HEK293 (cell line): ENCODE results near the gene S100P.

Experiments used
- GFI1B ChIP-seq: fragments of 450-650 bp; formaldehyde crosslinking; IDR thresholded peaks from 2 replicates; pipeline ENCODE4 v1.5.1; 2016; ENCODE audit warnings: missing biosample characterization, missing genetic modification characterization
- KLF1 ChIP-seq: fragments of 450-650 bp; formaldehyde crosslinking; IDR thresholded peaks from 2 replicates; pipeline ENCODE4 v1.5.1; 2016; ENCODE audit warnings: missing biosample characterization, missing genetic modification characterization
- RBAK ChIP-seq: fragments of 450-650 bp; formaldehyde crosslinking; IDR thresholded peaks from 2 replicates; pipeline ENCODE4 v1.5.1; 2016; ENCODE audit warnings: missing biosample characterization, missing genetic modification characterization
- ZNF19 ChIP-seq: fragments of 450-650 bp; formaldehyde crosslinking; IDR thresholded peaks from 2 replicates; pipeline ENCODE4; 2016; ENCODE audit warnings: missing biosample characterization, missing genetic modification characterization, low read depth
- ZNF223 ChIP-seq: fragments of 450-650 bp; formaldehyde crosslinking; IDR thresholded peaks from 2 replicates; pipeline ENCODE4 v1.5.1; 2016; ENCODE audit warnings: missing biosample characterization, missing genetic modification characterization
- ZNF239 ChIP-seq: fragments of 450-650 bp; formaldehyde crosslinking; IDR thresholded peaks from 2 replicates; pipeline ENCODE4 v1.5.1; 2016; ENCODE audit warnings: missing biosample characterization, missing genetic modification characterization
- ZNF292 ChIP-seq: fragments of 450-650 bp; formaldehyde crosslinking; IDR thresholded peaks from 2 replicates; pipeline ENCODE4 v1.5.1; 2016; ENCODE audit warnings: low read depth, missing biosample characterization, missing genetic modification characterization, borderline replicate concordance
- ZNF394 ChIP-seq: fragments of 450-650 bp; formaldehyde crosslinking; IDR thresholded peaks from 2 replicates; pipeline ENCODE4 v1.5.1; 2016; ENCODE audit warnings: missing biosample characterization, missing genetic modification characterization, mild to moderate bottlenecking, moderate library complexity, borderline replicate concordance
- ZNF701 ChIP-seq: fragments of 450-650 bp; formaldehyde crosslinking; IDR thresholded peaks from 2 replicates; pipeline ENCODE4 v1.5.1; 2016; ENCODE audit warnings: missing biosample characterization, missing genetic modification characterization
- TF ChIP-seq, protein P1 (sequence below): fragments of 450-650 bp; formaldehyde crosslinking; IDR thresholded peaks from 2 replicates; pipeline ENCODE4 v1.5.1; 2016; ENCODE audit warnings: missing biosample characterization, missing genetic modification characterization
- TF ChIP-seq, protein P2 (sequence below): fragments of 450-650 bp; formaldehyde crosslinking; IDR thresholded peaks from 2 replicates; pipeline ENCODE4 v1.5.1; 2016; ENCODE audit warnings: missing biosample characterization, missing genetic modification characterization
- TF ChIP-seq, protein P3 (sequence below): fragments of 450-650 bp; formaldehyde crosslinking; IDR thresholded peaks from 2 replicates; pipeline ENCODE4 v1.5.1; 2016; ENCODE audit warnings: missing biosample characterization, missing genetic modification characterization
- TF ChIP-seq, protein P4 (sequence below): fragments of 450-650 bp; formaldehyde crosslinking; IDR thresholded peaks from 2 replicates; pipeline ENCODE4 v1.5.1; 2016; ENCODE audit warnings: missing biosample characterization, missing genetic modification characterization

DNA sequence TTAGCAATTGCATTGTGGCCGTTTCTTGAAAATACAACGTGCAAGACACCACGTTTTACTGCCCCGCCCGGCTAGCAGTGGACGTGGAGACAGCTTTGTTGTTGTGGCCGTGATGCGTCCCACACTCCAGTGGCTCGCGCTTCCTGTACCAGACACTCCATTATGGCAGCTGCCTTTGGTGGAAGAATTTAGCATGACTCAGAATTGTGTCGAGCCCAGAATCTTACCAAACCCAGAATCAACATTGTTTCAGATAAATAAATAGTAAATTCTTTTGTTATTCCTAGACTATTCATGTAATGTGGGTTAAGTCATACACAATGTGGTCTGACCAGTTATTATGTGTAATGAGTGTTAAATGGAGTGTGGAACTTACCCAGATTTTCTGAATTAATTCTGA is 25.3 kb upstream of the S100P start:
- TF ChIP-seq, protein P1, sequence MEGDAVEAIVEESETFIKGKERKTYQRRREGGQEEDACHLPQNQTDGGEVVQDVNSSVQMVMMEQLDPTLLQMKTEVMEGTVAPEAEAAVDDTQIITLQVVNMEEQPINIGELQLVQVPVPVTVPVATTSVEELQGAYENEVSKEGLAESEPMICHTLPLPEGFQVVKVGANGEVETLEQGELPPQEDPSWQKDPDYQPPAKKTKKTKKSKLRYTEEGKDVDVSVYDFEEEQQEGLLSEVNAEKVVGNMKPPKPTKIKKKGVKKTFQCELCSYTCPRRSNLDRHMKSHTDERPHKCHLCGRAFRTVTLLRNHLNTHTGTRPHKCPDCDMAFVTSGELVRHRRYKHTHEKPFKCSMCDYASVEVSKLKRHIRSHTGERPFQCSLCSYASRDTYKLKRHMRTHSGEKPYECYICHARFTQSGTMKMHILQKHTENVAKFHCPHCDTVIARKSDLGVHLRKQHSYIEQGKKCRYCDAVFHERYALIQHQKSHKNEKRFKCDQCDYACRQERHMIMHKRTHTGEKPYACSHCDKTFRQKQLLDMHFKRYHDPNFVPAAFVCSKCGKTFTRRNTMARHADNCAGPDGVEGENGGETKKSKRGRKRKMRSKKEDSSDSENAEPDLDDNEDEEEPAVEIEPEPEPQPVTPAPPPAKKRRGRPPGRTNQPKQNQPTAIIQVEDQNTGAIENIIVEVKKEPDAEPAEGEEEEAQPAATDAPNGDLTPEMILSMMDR (tag by site-specific recombination), result no peak
- TF ChIP-seq, protein P2, sequence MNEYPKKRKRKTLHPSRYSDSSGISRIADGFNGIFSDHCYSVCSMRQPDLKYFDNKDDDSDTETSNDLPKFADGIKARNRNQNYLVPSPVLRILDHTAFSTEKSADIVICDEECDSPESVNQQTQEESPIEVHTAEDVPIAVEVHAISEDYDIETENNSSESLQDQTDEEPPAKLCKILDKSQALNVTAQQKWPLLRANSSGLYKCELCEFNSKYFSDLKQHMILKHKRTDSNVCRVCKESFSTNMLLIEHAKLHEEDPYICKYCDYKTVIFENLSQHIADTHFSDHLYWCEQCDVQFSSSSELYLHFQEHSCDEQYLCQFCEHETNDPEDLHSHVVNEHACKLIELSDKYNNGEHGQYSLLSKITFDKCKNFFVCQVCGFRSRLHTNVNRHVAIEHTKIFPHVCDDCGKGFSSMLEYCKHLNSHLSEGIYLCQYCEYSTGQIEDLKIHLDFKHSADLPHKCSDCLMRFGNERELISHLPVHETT (tag by site-specific recombination), result no peak
- no peak for TF ChIP-seq ZNF394
- TF ChIP-seq, protein P3, sequence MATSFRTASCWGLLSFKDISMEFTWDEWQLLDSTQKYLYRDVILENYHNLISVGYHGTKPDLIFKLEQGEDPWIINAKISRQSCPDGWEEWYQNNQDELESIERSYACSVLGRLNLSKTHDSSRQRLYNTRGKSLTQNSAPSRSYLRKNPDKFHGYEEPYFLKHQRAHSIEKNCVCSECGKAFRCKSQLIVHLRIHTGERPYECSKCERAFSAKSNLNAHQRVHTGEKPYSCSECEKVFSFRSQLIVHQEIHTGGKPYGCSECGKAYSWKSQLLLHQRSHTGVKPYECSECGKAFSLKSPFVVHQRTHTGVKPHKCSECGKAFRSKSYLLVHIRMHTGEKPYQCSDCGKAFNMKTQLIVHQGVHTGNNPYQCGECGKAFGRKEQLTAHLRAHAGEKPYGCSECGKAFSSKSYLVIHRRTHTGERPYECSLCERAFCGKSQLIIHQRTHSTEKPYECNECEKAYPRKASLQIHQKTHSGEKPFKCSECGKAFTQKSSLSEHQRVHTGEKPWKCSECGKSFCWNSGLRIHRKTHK, result no peak
- TF ChIP-seq GFI1B (tag by site-specific recombination), result no peak
- TF ChIP-seq KLF1 (tag by site-specific recombination), result no peak
- no peak for TF ChIP-seq ZNF701 (tag by site-specific recombination)
- TF ChIP-seq ZNF19, result no peak
- TF ChIP-seq RBAK (tag by site-specific recombination), result no peak
- no peak for TF ChIP-seq ZNF239 (tag by site-specific recombination)
- no peak for TF ChIP-seq ZNF223 (tag by site-specific recombination)
- no peak for TF ChIP-seq ZNF292 (tag by site-specific recombination)
- TF ChIP-seq, protein P4, sequence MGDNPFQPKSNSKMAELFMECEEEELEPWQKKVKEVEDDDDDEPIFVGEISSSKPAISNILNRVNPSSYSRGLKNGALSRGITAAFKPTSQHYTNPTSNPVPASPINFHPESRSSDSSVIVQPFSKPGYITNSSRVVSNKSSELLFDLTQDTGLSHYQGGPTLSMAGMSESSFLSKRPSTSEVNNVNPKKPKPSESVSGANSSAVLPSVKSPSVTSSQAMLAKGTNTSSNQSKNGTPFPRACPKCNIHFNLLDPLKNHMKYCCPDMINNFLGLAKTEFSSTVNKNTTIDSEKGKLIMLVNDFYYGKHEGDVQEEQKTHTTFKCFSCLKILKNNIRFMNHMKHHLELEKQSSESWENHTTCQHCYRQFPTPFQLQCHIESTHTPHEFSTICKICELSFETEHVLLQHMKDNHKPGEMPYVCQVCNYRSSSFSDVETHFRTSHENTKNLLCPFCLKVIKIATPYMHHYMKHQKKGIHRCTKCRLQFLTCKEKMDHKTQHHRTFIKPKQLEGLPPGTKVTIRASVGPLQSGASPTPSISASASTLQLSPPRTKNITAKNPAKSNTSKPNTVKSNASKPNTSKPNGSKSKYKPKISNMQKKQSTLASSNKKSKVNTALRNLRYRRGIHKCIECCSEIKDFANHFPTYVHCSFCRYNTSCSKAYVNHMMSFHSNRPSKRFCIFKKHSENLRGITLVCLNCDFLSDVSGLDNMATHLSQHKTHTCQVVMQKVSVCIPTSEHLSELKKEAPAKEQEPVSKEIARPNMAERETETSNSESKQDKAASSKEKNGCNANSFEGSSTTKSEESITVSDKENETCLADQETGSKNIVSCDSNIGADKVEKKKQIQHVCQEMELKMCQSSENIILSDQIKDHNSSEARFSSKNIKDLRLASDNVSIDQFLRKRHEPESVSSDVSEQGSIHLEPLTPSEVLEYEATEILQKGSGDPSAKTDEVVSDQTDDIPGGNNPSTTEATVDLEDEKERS (tag by site-specific recombination), result no peak
